Liver (tissue), 9 donors: ENCODE measurements around the gene SHANK2. TPM values are rescaled to one million over a fixed set of nuclear protein-coding genes. Genes with fewer than 3 reads are reported as not detected.

Source experiments
- DNase-seq: peaks from one replicate; pipeline ENCODE4 v3.0.0-alpha.2; 2017; ENCODE audit warnings: low spot score
- H3K27ac ChIP-seq, 2 donors: one replicate each; pipeline ENCODE4 v1.7.0; 2013; ENCODE audit warnings: inconsistent platforms in 2 of 2, low read length in 2 of 2, control low read depth in 1 of 2, low read depth in 1 of 2, mild to moderate bottlenecking in 1 of 2
- H3K27me3 ChIP-seq, 4 donors: one replicate each; pipeline versions ENCODE4 v1.6.1 to v1.7.0; 2013; ENCODE audit warnings: low read length in 3 of 4, inconsistent platforms in 1 of 4, mild to moderate bottlenecking in 1 of 4, moderate library complexity in 1 of 4; ENCODE audit not compliant: control insufficient read depth in 4 of 4, insufficient read depth in 4 of 4
- H3K36me3 ChIP-seq, 4 donors: one replicate each; pipeline versions ENCODE4 v1.6.1 to v1.7.0; 2013; ENCODE audit warnings: low read length in 3 of 4, mild to moderate bottlenecking in 3 of 4, low read depth in 1 of 4, moderate library complexity in 1 of 4; ENCODE audit not compliant: control insufficient read depth in 4 of 4, insufficient read depth in 3 of 4
- H3K4me1 ChIP-seq, 4 donors: one replicate each; pipeline versions ENCODE4 v1.6.1 to v1.7.0; 2013; ENCODE audit warnings: low read length in 3 of 4, mild to moderate bottlenecking in 3 of 4, moderate library complexity in 1 of 4; ENCODE audit not compliant: control insufficient read depth in 4 of 4, insufficient read depth in 4 of 4
- H3K4me3 ChIP-seq, 3 donors: one replicate each; pipeline versions ENCODE4 v1.6.1 to v1.7.0; 2013; ENCODE audit warnings: low read length in 3 of 3, control low read depth in 1 of 3, low read depth in 1 of 3, mild to moderate bottlenecking in 1 of 3
- H3K9ac ChIP-seq, 2 donors: one replicate each; pipeline ENCODE4 v1.7.0; 2013; ENCODE audit warnings: low read length in 2 of 2, mild to moderate bottlenecking in 2 of 2, moderate library complexity in 2 of 2, control low read depth in 1 of 2, low read depth in 1 of 2
- H3K9me3 ChIP-seq, 4 donors: one replicate each; pipeline versions ENCODE4 v1.6.1 to v1.7.0; 2013; ENCODE audit warnings: low read length in 3 of 4; ENCODE audit not compliant: control insufficient read depth in 4 of 4
- FOXA1 ChIP-seq: IDR thresholded peaks from 2 replicates; pipeline ENCODE4 v1.6.1; 2016; ENCODE audit warnings: antibody characterized with exemption
- FOXA2 ChIP-seq: IDR thresholded peaks from 2 replicates; pipeline ENCODE4 v1.6.1; 2016; ENCODE audit warnings: antibody characterized with exemption
- GABPA ChIP-seq, 2 donors: IDR thresholded peaks in 1 of 2; conservative IDR thresholded peaks in 1 of 2; 2 replicates each; pipeline ENCODE4 v1.6.1; 2016; ENCODE audit warnings: antibody characterized with exemption in 2 of 2, mild to moderate bottlenecking in 1 of 2, moderate library complexity in 1 of 2
- HNF4G ChIP-seq: IDR thresholded peaks from 2 replicates; pipeline ENCODE4 v1.6.1; 2016; ENCODE audit warnings: antibody characterized with exemption
- JUND ChIP-seq, 2 donors: IDR thresholded peaks; 2 replicates each; pipeline ENCODE4 v1.6.1; 2016; ENCODE audit warnings: antibody characterized with exemption in 2 of 2
- NR2F2 ChIP-seq: IDR thresholded peaks from 2 replicates; pipeline ENCODE4 v1.6.1; 2016; ENCODE audit warnings: antibody characterized with exemption
- RAD21 ChIP-seq, 2 donors: IDR thresholded peaks; 2 replicates each; pipeline ENCODE4 v1.6.1; 2016; ENCODE audit warnings: antibody characterized with exemption in 2 of 2, mild to moderate bottlenecking in 2 of 2
- RXRA ChIP-seq, 2 donors: IDR thresholded peaks; 2 replicates each; pipeline ENCODE4 v1.6.1; 2017 to 2018; ENCODE audit warnings: antibody characterized with exemption in 2 of 2, mild to moderate bottlenecking in 1 of 2
- SP1 ChIP-seq: IDR thresholded peaks from 2 replicates; pipeline ENCODE4 v1.6.1; 2018; ENCODE audit warnings: antibody characterized with exemption, mild to moderate bottlenecking
- WGBS: extraction: QIAGEN DNeasy Blood & Tissue Kit; methylation state at CpG from one replicate; pipeline ENCODE4 v1.1.7; 2013; 5-methylcytosine and 5-hydroxymethylcytosine counted together
- polyA plus RNA-seq, 2 donors: library from polyadenylated mRNA; stranded (reverse) in 1 of 2; unstranded in 1 of 2; fragments of 200-250 nt in 1 of 2; fragments of >200 nt in 1 of 2; fragmentation: Nextera tagmentation in 1 of 2; extraction: Ambion mirVana in 1 of 2; gene quantifications; one replicate each; pipeline versions ENCODE4 v1.2.1 to v1.2.3, GENCODE V29; 2013 to 2015
- total RNA-seq, 2 donors: library from RNA; depleted of rRNA; stranded (reverse); fragments of >200 nt; gene quantifications; one replicate each; pipeline ENCODE4 v1.2.3, GENCODE V29; 2014
- TF ChIP-seq, protein P1 (sequence below): IDR thresholded peaks from 2 replicates; pipeline ENCODE4 v1.6.1; 2016; ENCODE audit warnings: antibody characterized with exemption
- TF ChIP-seq, protein P2 (sequence below): IDR thresholded peaks from 2 replicates; pipeline ENCODE4 v1.6.1; 2016; ENCODE audit warnings: antibody characterized with exemption
- TF ChIP-seq, protein P3 (sequence below): IDR thresholded peaks from 2 replicates; pipeline ENCODE4 v1.6.1; 2016; ENCODE audit warnings: antibody characterized with exemption
- TF ChIP-seq, protein P4 (sequence below): fragments of 150-350 bp; IDR thresholded peaks from 2 replicates; pipeline ENCODE4 v1.5.1; 2017; ENCODE audit warnings: improper control_type of control experiment, low read depth, low read length; ENCODE audit not compliant: missing input control
- donor health status: healthy.
- donor health status: healthy.
- donor health status: healthy.
- donor health status: healthy.
- donor health status: healthy.

Gene SHANK2
- total and polyA plus RNA-seq, 4 donors, result 5.4 to 36.4 (median 12.4) TPM

DNA sequence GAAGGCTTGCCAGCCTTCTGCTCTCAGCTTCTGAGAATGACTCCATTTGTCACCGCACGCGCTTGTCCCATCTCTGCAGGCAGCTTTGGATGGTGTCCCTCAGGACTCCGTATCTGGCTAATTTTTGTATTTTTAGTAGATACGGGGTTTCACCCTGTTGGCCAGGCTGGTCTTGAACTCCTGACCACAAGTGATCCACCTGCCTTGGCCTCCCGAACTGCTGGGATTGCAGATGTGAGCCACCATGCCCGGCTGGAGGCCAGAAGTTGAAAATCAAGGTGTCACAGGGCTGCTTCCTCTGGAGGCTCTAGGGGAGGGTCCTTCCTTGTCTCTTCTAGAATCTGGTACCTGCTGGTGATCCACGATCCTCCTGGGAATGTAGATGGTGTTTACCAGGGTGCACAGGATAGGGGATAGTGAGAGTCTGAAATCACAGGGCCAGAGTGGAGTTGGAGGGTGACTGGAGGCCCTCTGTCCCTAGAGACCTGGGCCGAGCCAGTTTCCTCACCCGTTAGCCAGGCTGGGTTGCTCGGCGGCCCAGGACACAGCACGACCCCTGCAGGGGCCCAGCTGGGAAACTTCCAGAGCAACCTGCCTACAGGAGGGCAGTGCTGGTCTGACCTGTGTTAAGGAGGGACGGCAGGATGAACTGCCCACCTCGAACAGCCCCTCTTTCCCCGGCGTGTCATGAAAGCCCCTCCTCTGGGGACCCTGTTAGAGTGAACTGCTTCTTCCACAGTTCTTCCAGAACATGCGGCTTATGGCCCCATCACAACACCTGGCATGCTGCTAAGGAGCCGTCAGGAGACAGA, 48.9 kb upstream of the SHANK2 start (continued):
- TF ChIP-seq, protein P1, sequence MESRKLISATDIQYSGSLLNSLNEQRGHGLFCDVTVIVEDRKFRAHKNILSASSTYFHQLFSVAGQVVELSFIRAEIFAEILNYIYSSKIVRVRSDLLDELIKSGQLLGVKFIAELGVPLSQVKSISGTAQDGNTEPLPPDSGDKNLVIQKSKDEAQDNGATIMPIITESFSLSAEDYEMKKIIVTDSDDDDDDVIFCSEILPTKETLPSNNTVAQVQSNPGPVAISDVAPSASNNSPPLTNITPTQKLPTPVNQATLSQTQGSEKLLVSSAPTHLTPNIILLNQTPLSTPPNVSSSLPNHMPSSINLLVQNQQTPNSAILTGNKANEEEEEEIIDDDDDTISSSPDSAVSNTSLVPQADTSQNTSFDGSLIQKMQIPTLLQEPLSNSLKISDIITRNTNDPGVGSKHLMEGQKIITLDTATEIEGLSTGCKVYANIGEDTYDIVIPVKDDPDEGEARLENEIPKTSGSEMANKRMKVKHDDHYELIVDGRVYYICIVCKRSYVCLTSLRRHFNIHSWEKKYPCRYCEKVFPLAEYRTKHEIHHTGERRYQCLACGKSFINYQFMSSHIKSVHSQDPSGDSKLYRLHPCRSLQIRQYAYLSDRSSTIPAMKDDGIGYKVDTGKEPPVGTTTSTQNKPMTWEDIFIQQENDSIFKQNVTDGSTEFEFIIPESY, result no peak
- no peak for TF ChIP-seq FOXA2
- TF ChIP-seq, protein P2, sequence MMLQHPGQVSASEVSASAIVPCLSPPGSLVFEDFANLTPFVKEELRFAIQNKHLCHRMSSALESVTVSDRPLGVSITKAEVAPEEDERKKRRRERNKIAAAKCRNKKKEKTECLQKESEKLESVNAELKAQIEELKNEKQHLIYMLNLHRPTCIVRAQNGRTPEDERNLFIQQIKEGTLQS, result no peak
- TF ChIP-seq JUND (IDR thresholded peaks at IDR 0.05), result no peak
- no peak for TF ChIP-seq RXRA (IDR thresholded peaks at IDR 0.05)
- TF ChIP-seq HNF4G, result no peak
- TF ChIP-seq, protein P3, sequence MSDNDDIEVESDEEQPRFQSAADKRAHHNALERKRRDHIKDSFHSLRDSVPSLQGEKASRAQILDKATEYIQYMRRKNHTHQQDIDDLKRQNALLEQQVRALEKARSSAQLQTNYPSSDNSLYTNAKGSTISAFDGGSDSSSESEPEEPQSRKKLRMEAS, result no peak
- TF ChIP-seq NR2F2, result no peak
- no peak for TF ChIP-seq SP1

DNA sequence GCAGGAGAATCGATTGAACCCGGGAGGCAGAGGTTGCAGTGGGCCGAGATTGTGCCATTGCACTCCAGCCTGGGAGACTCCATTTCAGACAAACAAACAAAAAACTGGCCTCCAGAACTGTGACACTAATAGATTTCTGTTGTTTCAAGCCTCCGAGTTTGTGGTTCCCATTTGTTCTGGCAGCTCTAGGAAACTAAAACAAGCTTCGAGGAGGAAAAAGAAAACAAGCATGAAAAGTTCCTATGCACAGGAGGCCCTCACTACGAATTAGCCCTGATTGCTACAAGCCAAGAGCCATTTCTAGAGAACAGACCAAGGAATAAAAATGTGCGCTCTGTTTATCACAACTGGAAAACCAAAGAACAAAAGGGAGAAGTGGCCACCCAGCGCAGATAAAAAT, 47.8 kb upstream of the SHANK2 start:
- no peak overlapping the region for H3K9ac ChIP-seq
- H3K4me3 ChIP-seq, result no peak overlapping the region
- no peak for DNase-seq
- no peak overlapping the region for H3K27ac ChIP-seq
- TF ChIP-seq, protein P4, sequence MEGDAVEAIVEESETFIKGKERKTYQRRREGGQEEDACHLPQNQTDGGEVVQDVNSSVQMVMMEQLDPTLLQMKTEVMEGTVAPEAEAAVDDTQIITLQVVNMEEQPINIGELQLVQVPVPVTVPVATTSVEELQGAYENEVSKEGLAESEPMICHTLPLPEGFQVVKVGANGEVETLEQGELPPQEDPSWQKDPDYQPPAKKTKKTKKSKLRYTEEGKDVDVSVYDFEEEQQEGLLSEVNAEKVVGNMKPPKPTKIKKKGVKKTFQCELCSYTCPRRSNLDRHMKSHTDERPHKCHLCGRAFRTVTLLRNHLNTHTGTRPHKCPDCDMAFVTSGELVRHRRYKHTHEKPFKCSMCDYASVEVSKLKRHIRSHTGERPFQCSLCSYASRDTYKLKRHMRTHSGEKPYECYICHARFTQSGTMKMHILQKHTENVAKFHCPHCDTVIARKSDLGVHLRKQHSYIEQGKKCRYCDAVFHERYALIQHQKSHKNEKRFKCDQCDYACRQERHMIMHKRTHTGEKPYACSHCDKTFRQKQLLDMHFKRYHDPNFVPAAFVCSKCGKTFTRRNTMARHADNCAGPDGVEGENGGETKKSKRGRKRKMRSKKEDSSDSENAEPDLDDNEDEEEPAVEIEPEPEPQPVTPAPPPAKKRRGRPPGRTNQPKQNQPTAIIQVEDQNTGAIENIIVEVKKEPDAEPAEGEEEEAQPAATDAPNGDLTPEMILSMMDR, result no peak
- TF ChIP-seq GABPA (IDR thresholded peaks at IDR 0.05 in 1 of 2, conservative IDR thresholded peaks at IDR 0.05 in 1 of 2), result no peak
- TF ChIP-seq, protein P2, result no peak
- TF ChIP-seq, protein P1, result no peak
- no peak for TF ChIP-seq RAD21 (IDR thresholded peaks at IDR 0.05)
- peaks cover 0 to under 1% (median 0%) of the 10 kb centered on the region in 4 donors for H3K9me3 ChIP-seq
- 74% methylated on average over 8 of the region's 8 CpGs for WGBS
- H3K36me3 ChIP-seq, result no peaks in the 10 kb centered on the region
- no peaks in the 10 kb centered on the region for H3K27me3 ChIP-seq
- no peaks in the 10 kb centered on the region for H3K4me1 ChIP-seq

DNA sequence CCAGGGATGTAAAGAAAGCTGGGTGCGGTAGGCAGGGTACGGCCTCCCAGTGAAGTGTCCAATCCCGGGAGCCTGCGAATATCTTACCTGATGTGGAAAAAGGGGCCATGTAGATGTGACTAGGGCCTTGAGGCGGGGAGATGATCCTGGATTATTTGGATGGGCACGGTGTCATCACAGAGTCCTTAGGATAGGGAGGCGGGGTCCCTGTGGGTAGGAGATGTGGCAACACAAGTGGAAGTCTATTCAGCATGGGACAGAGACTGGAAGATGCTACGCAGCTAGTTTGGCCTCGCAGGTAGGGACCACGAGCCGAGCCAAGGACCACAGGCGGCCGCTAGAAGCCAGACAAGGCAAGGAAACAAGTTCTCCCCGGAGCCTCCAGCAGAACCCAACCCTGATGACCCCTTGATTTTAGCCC, 46.4 kb upstream of the SHANK2 start:
- Histone ChIP-seq H3K9me3 (peaks cover 0 to 2% (median 0%) of the 10 kb centered on the region in 4 donors), H3K9ac (no peak overlapping the region), H3K36me3 (no peaks in the 10 kb centered on the region), H3K4me1 (no peaks in the 10 kb centered on the region), H3K27ac (no peak overlapping the region), H3K27me3 (no peaks in the 10 kb centered on the region), H3K4me3 (no peak overlapping the region)
- WGBS, result 95% methylated on average over 14 of the region's 14 CpGs
- peak; percentile 4 for DNase-seq
- no peak for TF ChIP-seq FOXA1
- TF ChIP-seq GABPA (IDR thresholded peaks at IDR 0.05 in 1 of 2, conservative IDR thresholded peaks at IDR 0.05 in 1 of 2), result no peak
